VCaP (cell line): ENCODE data around the gene GRIK3.

Experiments used
- H3K27ac ChIP-seq: fragments of 450-650 bp; 2 replicates; pipeline ENCODE4 v1.5.1; 2017
- CTCF ChIP-seq: fragments of 450-650 bp; conservative IDR thresholded peaks from 2 replicates; pipeline ENCODE4 v1.5.1; 2017; ENCODE audit warnings: mild to moderate bottlenecking, moderate library complexity

Gene GRIK3

GRCh38 chr1:36883315-36883949 is 150.9 kb downstream of the GRIK3 start:
- no peak for TF ChIP-seq CTCF
- no peak overlapping the region for H3K27ac ChIP-seq

GRCh38 chr1:36882536-36883285 is 151.6 kb downstream of the GRIK3 start:
- no peak overlapping the region for H3K27ac ChIP-seq
- TF ChIP-seq CTCF: no peak

- H3K27ac ChIP-seq: no peak overlapping the region
- no peak for TF ChIP-seq CTCF
Measured at GRCh38 chr1:36881541-36881940, 152.8 kb downstream of the GRIK3 start.

- no peak for TF ChIP-seq CTCF
- no peak overlapping the region for H3K27ac ChIP-seq
Measured at GRCh38 chr1:36881068-36881405, 153.3 kb downstream of the GRIK3 start.

GRCh38 chr1:36880155-36881067 is 153.9 kb downstream of the GRIK3 start:
- no peak for TF ChIP-seq CTCF
- H3K27ac ChIP-seq: no peak overlapping the region

- TF ChIP-seq CTCF: no peak
Measured at GRCh38 chr1:36879613-36880012, 154.7 kb downstream of the GRIK3 start.

GRCh38 chr1:36876990-36877389 is 157.3 kb downstream of the GRIK3 start:
- no peak for TF ChIP-seq CTCF
- no peak overlapping the region for H3K27ac ChIP-seq

More at GRCh38 chr1:36879613-36880012, 154.7 kb downstream of the GRIK3 start:
- H3K27ac ChIP-seq: no peak overlapping the region
